ENCODE measurements around the gene OR6C75.
"Not testable (repeated sequence)": the region's sequence is repeated elsewhere in the genome, so short reads cannot be mapped to it uniquely, and the experiment has no call there.

OR6C75 gene

GRCh38 chr12:55385891-55386290 is 23.1 kb downstream of the OR6C75 start:
- TF ChIP-seq CTCF (conservative IDR thresholded peaks at IDR 0.05): no peak
- H3K27ac ChIP-seq: no peak overlapping the region

GRCh38 chr12:55392032-55392795 is 29.4 kb downstream of the OR6C75 start:
- no peak overlapping the region for H3K27ac ChIP-seq
- TF ChIP-seq CTCF (conservative IDR thresholded peaks at IDR 0.05): no peak

GRCh38 chr12:55396326-55396725 is 33.6 kb downstream of the OR6C75 start:
- H3K27ac ChIP-seq: no peak overlapping the region
- TF ChIP-seq CTCF (conservative IDR thresholded peaks at IDR 0.05): no peak

GRCh38 chr12:55400229-55400628 is 37.5 kb downstream of the OR6C75 start, which contains the start of gene OR6C65:
Gene OR6C65 (plus strand): TSS chr12:55400529. CDS start chr12:55400529, 0 bp downstream.
- H3K27ac ChIP-seq: no peak within 1 kb of the TSS
- TF ChIP-seq CTCF (conservative IDR thresholded peaks at IDR 0.05): no peak

- no peak for TF ChIP-seq CTCF (conservative IDR thresholded peaks at IDR 0.05)
These were observed 45.1 kb downstream of the OR6C75 start for GRCh38 chr12:55407866-55408265.

GRCh38 chr12:55409133-55409532 is 46.4 kb downstream of the OR6C75 start:
- not testable (repeated sequence) for H3K27ac ChIP-seq

More at GRCh38 chr12:55407866-55408265, 45.1 kb downstream of the OR6C75 start:
- no peak overlapping the region for H3K27ac ChIP-seq

- not testable (repeated sequence) for H3K27ac ChIP-seq
These were observed 49.4 kb downstream of the OR6C75 start for GRCh38 chr12:55412138-55412537.

GRCh38 chr12:55413498-55414388 is 51.0 kb downstream of the OR6C75 start:
- not testable (repeated sequence) for H3K27ac ChIP-seq

GRCh38 chr12:55414396-55414823 is 51.6 kb downstream of the OR6C75 start:
- not testable (repeated sequence) for H3K27ac ChIP-seq

GRCh38 chr12:55414889-55415288 is 52.1 kb downstream of the OR6C75 start:
- H3K27ac ChIP-seq: not testable (repeated sequence)
